GM15510 (cell line): ENCODE results near the gene LRRC27.

Experiments
- POLR2A ChIP-seq: IDR thresholded peaks from 3 replicates; pipeline ENCODE4 v1.6.1; 2011; ENCODE audit warnings: borderline replicate concordance; ENCODE audit not compliant: insufficient read length; ENCODE audit errors: extremely low read depth

The LRRC27 gene

DNA sequence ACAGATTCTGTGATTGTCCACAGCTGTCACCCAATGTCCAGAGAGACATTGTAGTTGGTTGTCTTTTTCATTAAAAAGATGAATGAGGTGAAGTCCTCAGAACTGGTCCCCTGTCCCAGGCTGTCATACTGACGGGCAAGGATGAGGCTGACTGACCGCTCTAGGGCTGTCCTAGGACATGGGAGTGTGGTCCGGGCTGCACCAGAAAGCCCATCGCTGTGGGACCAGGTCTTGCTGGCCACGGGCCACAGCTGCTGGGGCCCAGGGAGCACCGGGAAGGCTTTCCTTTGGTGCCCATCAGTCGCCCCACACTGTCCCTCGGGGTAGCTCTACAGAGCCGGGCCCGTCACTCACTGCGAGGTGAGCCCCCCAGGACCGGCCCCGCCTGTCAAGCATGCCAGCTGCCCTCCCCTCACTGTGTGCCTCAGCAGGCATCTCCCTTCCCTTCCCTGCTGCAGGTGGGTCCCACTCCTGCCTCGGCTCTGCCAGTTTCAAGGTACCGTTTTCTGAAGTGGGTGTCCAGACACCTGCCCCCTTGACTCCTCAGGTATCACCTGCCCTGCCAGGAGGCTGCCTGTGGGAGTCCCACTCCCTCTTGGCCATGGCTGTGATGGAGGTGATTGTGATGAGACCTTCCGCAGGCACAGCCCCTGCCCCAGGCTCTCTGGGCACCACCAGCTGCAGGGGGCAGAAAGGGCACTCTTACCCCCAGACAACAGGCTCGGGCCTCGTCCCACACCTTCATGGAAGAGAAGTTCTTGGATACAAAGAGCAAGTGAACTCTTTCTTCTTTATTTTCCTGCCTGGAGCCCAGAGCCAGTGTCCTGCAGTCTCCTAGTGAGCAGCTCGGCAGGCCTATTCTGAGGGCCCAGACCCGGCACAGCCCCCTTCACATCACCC is 21.7 kb downstream of the LRRC27 start:
- TF ChIP-seq POLR2A: no peak

DNA sequence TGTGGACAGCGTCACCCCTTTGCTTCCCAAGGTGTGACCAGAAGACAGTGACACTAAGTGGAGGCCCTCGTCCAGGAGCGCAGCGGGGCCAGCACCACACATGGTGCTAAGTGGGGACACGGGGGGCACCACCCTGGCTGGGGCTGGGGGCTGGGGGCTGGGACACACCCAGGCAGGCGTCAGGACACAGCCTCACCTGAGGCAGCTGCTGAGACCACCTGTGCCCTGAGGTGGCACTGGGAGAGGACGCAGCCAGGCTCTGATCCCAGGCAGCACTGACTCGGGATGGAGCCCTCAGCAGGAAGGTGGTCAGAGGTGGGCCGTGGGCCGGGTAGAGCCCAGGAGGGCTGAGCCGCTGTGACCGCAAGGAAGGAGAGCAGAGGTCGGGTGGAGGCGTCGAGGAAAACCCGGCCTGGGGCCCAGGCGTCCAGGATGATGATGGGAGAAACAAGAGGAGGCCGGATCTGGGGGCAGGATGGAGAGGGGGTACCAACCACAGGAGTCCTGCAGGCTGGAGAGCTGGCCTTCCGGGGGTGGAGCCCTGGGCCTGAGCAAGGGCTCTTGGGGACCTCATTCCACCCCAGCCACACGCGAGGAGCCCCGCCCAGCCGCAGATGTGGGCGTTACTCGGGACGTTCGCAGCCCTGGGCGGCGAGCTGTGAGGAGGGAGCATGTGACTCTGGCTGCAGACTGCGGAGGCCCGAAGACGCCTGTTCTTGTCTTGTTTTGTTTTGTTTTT is 22.5 kb downstream of the LRRC27 start:
- TF ChIP-seq POLR2A: no peak

DNA sequence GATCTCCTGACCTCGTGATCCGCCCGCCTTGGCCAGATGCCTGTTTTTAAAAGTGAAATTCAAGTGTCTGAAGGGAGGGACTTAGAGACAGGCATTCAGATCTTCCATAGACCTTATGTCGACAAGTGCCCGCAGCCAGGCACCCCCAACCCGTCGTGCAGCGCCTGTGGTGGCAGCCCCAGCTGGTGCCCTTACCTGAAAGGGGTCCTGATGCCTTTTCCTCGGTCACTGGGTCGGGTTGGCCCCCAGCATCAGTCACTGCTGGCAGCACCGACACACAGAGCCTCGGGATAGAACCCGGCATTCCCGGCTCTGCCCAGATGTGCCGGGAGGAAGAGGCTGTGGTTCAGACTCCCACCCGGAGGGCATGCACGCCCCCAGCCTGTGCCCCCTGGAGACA is 23.3 kb downstream of the LRRC27 start:
- TF ChIP-seq POLR2A: no peak

DNA sequence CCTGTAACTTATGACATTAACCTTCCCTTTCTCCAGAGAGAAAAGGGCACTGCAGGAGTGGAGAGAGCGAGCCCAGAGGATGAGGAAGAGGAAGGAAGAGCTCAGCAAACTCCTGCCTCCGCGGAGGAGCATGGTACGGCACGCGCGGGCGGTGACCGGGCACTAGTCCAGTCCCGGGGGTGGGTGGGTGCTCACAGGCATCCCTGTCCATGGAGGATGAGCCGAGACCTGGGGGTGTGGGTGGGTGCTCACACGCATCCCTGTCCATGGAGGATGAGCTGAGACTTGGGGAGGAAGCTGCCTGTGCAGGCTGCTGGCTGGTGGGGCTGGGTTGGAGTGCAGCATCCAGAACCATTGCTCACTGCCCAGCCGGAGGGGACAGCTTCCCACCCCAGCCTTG is 23.8 kb downstream of the LRRC27 start:
- no peak for TF ChIP-seq POLR2A

- TF ChIP-seq POLR2A: no peak
Measured at GRCh38 chr10:132356621-132357195, 24.7 kb downstream of the LRRC27 start.

GRCh38 chr10:132357286-132358058 is 25.5 kb downstream of the LRRC27 start:
- no peak for TF ChIP-seq POLR2A

- no peak for TF ChIP-seq POLR2A
Measured at GRCh38 chr10:132359305-132360040, 27.5 kb downstream of the LRRC27 start.

DNA sequence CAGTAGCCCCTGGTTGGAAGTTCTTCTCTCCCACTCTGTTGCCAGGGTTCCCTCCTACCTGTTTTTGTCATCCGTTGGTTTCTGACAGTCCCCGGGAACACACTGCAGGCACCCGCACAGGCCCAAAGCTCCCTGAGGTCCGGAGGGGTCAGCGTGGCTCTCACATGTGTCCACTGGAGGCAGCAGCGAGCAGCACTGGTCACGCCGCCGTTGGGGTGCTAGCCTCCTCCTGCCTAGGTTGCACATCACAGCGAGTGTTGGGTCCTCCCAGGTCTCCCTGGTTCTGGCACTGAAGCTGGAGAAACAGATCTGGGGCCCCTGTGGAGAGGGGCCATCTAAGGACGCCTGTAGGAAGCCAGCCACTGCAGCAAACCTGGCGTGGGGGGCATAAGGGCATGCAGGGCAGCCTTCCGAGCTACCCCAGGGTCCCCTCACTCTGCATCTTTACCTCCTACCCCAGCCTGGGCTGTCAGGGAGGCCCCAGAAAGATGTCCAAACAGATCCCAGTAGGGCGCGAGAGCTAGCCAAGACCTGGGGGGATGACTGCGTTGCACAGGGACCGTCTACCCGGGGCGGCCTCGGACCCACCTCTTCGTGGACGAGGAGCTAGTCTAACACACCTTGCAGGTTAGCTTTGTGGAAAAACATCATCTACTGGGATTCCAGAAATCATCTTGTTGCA is 28.9 kb downstream of the LRRC27 start:
- no peak for TF ChIP-seq POLR2A

GRCh38 chr10:132361581-132362101 is 29.6 kb downstream of the LRRC27 start:
- no peak for TF ChIP-seq POLR2A

- no peak for TF ChIP-seq POLR2A
Measured at GRCh38 chr10:132362151-132362611, 30.2 kb downstream of the LRRC27 start.

GRCh38 chr10:132363376-132363775 is 31.4 kb downstream of the LRRC27 start:
- TF ChIP-seq POLR2A: no peak

- no peak for TF ChIP-seq POLR2A
Measured at GRCh38 chr10:132363921-132364593, 32.1 kb downstream of the LRRC27 start.

DNA sequence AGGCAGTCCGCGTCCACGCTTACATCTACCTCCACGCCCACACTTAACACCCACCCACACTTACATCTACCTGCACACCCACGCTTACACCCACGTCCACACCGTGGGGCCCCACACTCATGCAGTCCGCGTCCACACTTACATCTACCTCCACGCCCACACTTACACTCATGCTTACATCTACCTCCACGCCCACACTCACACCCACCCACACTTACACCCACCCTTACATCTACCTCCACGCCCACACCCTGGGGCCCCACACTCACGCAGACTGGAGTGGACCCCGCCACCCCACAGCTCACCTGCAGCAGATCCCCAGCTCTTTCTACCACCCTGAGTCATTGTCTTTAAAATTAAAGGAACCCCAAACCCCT is 32.6 kb downstream of the LRRC27 start:
- no peak for TF ChIP-seq POLR2A

DNA sequence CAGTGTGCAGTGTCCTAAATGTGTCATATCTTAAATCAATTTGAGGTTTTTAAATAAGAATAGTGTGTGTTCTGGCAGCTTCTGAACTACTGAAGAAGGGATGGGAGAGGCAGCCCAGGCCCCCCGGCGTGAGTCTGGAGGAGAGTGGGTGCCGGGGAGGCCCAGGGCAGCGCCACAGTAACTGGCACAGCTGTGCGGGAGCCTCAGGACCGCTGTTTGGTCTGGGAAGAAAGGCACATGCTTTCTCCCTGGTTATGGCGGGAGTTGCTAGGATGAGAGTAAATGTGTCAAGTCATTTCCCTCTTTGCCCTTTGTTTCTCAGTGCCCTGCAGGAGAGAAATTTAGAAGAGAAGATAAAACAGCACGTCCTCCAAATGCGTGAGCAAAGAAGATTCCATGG is 33.1 kb downstream of the LRRC27 start:
- no peak for TF ChIP-seq POLR2A

DNA sequence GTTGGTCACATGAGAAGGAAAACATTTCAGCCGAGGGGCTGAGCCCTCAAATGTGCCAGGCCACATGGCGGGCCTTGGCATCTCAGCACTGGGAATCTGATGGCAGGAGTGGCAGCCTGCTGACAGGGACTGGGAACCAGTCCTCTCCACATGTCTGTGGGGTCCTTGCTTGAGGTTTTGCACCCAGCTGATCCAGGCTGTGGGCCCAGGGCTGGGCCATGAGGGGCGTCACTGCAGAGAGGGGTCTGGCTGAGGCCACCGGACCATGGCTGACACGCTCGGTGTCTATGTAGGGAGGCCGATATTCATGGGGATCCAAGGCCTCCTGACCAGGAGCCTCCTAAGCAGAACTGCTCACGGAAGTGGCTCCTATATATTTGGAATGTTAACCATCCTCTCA is 34.0 kb downstream of the LRRC27 start:
- no peak for TF ChIP-seq POLR2A
